HK-2 (cell line): ENCODE measurements around the gene DYRK1A.
"Not testable (repeated sequence)": the region's sequence is repeated elsewhere in the genome, so short reads cannot be mapped to it uniquely, and the experiment has no call there.

Experiments used
- DNase-seq: peaks from one replicate; pipeline ENCODE4 v3.0.0-alpha.2; 2018; ENCODE audit not compliant: unreplicated experiment

Gene DYRK1A

DNA sequence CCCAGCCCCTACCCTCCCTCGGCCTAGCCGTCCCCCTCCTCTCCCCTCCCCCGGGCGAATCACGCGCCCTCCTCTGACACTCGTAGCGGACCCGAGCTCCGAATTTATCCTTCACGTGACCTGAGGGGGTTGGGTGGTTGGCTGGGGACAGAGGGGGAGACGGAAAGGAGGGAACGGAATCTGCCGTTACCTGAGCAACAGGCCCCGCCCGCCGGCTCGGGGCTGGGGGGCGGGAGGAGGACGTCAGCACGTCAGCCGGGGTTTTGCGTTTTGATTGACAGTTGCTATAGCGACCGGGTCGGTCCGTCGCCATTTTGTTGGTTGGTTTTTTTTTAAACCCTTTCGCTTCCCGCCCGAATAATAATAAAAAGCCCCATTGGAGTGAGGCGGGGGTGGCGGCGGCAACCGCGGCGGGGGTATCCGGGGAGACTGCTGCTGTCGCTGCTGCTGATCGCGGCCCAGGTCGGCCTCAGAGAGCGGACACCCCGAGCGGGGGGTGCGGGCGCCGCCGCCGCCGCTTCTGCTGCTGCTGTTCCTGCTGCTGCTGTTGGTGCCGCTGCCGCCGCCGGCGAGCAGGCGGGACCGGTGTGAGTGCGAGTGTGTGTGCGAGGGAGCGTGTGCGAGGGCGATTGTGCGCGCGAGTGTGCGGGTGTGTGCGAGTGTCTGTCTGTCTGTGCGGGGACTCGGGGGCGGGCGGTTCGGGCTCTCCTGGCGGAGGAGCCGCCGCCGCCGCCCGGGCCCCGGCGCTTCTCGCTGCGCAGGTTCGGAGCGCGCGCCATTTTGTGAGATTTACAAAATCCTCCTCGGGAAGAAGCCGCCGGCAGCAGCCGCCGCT is at the start of gene DYRK1A:
TSS of gene DYRK1A (plus strand) at position 292 of the 835 bp plus-strand sequence. CDS start 53,602 bp downstream, outside the sequence.
- peak; percentile 92 for DNase-seq

GRCh38 chr21:37319551-37319950 is 47.0 kb upstream of the DYRK1A start:
- no peak for DNase-seq

- DNase-seq = no peak
Observed at GRCh38 chr21:37322084-37322483, 44.5 kb upstream of the DYRK1A start.

DNA sequence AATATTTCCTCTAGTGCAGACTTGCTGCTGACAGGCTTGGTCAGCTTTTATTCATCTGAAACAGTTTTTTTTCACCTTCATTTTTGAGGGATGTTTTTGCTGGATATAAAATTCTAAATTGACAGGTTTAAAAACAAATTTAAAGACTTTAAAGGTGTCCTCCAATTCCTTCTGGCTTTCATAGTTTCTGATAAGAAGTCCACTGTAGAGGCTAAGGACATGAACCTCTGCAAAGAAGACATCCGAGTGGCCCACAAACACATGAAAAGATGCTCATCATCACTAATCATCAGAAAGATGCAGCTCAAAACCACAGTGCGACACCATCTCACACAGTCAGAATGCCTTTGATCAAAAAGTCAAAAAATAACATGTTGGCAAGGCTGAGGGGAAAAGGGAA is 42.0 kb upstream of the DYRK1A start:
- DNase-seq = no peak

DNA sequence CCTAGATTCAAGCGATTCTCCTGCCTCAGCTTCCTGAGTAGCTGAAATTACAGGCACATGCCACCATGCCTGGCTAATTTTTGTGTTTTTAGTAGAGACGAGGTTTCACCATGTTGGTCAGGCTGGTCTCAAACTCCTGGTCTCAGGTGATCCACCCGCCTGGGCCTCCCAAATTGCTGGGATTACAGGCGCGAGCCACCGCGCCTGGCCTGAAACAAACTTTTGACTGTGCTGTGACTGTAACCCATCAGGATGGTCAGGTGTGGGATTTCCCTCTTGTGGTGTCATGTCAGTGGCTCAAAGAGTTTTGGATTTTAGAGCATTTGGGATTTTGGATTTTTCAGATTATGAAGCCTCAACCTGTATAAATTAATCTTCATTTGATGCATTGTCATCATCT is 38.4 kb upstream of the DYRK1A start:
- not testable (repeated sequence) for DNase-seq

DNA sequence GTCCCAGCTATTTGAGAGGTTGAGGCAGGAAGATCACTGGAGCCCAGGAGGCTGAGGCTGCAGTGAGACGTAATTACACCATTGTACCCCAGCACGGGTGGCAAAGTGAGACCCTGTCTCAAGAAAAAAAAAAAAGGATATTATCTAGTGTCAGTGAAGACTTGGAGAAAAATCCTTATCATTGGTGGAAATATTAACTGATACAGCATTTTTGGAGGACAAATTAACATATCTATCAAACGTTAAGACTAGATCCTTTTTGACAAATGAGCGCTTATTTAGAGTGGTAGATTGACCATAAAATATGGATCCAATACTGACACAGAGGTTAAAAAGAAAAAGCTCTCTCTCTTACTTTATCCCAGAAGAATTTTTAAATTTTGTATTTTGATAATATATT is 35.2 kb upstream of the DYRK1A start:
- DNase-seq = no peak

DNA sequence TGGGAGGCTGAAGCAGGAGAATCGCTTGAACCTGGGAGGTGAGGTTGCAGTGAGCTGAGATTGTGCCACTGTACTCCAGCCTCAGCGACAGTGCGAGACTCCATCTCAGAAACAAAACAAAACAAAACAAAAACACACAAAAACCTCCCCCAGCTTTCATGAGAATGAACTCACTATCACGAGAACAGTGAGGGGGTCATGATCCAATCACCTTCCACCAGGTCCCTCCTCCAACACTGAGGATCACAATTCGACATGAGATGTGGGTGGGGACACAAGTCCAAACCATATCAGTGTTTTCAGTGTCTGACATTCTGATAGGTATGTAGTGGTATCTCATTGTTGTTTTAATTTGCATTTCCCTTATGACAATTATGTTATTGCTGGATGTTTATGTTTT is 31.5 kb upstream of the DYRK1A start:
- no peak for DNase-seq

- DNase-seq = no peak
Observed at GRCh38 chr21:37337179-37337578, 29.4 kb upstream of the DYRK1A start.

DNA sequence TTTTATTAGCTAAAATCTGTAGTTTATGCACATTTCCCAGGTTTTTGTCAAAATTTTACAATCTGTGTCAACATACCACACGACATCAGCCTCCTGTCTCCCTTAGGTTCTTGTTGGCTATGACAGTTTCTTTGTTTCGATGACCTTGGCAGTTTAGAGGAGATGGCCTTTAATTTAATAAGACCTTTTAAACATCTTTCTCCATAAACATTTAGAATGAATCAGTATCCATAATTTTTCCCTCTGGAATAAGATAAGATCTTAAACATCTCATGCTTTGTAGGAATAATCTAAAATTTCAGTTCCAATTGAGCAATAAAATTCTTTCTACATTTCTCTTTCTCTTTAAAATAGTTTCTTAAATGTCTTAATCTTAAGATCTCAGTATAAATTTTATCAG is 28.7 kb upstream of the DYRK1A start:
- no peak for DNase-seq

GRCh38 chr21:37338671-37339551 is 27.7 kb upstream of the DYRK1A start:
- DNase-seq = peak; percentile 8

- DNase-seq = no peak
Observed at GRCh38 chr21:37339552-37339939, 27.0 kb upstream of the DYRK1A start.

- no peak for DNase-seq
Observed at GRCh38 chr21:37341254-37341960, 25.2 kb upstream of the DYRK1A start.

DNA sequence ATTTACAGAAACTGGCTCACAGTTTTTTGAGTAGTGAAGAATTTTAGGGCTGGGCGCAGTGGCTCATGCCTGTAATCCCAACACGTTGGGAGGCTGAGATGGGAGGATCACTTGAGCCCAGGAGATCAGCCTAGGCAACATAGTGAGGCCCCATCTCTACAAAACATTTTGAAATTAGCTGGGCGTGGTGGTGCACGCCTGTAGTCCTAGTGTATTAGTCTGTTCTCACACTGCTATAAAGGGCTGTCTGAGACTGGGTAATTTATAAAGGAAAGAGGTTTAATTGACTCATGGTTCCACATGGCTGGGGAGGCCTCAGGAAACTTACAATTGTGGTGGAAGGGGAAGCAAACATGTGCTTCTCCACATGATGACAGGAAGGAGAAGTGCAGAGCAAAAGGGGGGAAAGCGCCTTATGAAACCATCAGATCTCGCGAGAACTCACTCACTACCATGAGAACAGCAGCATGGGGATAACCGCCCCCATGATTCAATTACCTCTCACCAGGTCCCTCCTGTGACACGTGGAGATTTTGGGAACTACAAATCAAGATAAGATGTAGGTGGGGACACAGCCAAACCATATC is 24.4 kb upstream of the DYRK1A start:
- no peak for DNase-seq

- DNase-seq = no peak
Observed at GRCh38 chr21:37346841-37347430, 19.6 kb upstream of the DYRK1A start.

DNA sequence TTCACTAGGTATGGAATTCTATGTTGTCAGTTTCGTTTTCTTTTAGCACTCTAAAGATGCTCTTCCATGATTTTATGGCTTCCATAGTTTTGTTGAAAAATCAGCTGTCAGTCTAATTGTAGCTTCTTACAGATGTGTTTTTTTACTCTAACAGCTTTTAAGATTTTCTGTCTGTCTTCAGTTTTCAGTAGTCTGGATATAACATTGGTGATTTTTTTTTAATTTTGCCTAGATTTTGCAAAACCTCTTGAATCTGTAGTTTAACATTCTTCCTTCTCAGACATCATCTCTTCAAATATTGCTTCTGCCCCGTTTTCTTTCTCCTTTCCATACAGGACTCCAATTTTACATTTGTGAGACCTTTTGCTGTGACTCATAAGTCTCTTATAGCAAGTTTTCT is 17.9 kb upstream of the DYRK1A start:
- DNase-seq = no peak

DNA sequence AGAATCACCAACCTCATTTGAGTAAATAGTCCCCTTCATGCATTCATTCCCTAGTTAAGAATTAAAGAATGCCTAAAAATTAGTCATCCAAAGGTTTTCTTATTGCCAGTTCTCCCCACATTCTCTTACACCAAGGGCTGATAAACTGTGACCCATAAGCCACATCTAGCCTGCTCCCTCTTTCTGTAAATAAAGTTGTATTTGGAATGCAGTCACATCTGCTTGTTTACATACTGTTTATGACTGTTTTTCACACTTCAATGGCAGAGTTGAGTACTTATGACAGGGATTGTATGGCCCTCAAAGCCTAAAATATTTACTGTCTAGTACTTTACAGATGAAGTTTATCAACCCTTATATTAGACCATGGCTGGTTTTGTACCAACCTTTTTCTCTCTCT is 16.1 kb upstream of the DYRK1A start:
- no peak for DNase-seq

DNA sequence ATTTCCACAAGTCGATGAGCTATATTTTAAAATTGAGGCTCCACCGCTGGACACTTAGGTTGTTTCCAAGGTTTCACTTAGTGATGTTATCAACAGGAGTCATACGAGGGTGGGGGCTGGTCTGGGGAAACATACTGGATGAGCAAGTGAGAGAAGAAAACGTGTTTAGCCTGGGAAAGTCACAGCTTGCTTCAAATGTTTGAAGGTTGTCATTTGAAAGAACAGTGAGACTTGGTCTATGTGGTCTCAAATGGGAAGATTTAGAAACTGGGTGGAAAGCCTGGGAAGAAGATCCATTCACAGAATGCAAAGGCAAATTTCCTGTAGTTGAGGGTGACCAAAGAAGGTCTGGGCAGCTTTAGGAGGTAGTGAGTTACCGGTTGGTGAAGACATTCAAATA is 9.9 kb upstream of the DYRK1A start:
- no peak for DNase-seq

- no peak for DNase-seq
Observed at GRCh38 chr21:37357691-37358090, 8.9 kb upstream of the DYRK1A start.

DNA sequence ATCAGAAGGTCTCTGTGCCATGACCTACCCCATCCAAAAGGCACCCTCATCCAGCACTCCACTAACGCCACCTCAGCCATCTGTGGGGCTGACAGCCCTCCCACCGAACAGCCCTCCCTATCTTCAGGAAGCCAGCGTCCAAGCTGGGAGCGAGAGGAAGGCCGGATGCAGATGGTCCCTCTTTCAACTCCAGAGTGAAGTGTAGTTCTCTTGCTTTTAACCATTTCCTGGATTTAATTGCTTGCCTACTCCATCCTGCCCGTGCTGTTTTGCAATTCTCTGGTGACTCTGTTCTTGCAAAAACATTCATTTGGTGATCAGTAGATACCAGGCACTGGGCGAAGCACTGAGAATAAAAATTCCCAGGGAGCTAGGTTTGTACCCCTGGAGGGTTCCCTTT is 8.2 kb upstream of the DYRK1A start:
- no peak for DNase-seq

GRCh38 chr21:37363936-37364335 is 2.6 kb upstream of the DYRK1A start:
- no peak for DNase-seq

DNA sequence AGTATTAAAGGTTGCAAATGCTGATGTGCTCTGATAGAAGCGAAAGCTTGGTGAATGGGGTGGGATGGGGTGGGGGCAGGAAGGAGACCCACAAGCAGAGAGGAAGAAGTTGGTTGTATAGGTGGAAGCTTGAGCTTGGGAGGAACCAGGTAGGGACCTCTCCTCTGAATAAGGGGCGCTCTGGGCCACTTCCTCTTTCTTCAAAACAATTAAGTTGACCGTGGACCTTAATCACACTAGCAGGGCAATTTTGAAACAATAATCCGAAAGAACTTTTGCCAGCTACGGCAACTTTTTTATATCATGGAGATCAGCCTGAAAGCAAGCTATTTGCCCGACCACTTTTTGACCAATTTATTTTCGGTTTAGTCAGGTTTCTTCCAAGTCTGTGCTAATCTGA is 1.9 kb upstream of the DYRK1A start:
- no peak for DNase-seq
